ENCODE data around the gene DOCK3.
"Not testable (repeated sequence)": the region's sequence is repeated elsewhere in the genome, so short reads cannot be mapped to it uniquely, and the experiment has no call there.

DOCK3 gene

DNA sequence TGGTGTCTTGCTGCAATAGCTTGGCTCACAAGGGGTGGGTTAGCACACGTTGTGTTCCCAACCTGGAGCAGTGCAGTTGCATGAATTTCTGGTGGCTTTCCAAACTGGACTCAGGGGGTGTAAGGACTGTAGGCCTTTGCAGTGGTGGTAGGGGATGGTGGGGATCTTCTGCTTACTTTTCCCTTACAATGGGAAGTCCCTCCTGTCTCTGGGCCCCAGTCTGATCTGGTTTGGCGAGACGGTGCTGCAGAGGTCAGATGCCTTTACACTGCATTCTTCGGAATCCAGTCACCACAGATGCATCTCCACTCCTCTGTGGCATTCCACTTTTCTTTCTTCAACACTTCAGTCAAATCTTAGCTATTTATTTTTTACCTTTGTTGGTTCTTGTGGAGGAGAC is 132.1 kb downstream of the DOCK3 start:
- no peak for DNase-seq

- no peak for DNase-seq
These were observed 132.5 kb downstream of the DOCK3 start for GRCh38 chr3:50807266-50807665.

GRCh38 chr3:50811893-50812292 is 137.2 kb downstream of the DOCK3 start:
- no peak for DNase-seq

- DNase-seq = no peak
These were observed 141.1 kb downstream of the DOCK3 start for GRCh38 chr3:50815844-50816243.

GRCh38 chr3:50816894-50817293 is 142.2 kb downstream of the DOCK3 start:
- no peak for DNase-seq

GRCh38 chr3:50817756-50818529 is 143.2 kb downstream of the DOCK3 start:
- DNase-seq = no peak

- no peak for DNase-seq
These were observed 145.2 kb downstream of the DOCK3 start for GRCh38 chr3:50819882-50820281.

DNA sequence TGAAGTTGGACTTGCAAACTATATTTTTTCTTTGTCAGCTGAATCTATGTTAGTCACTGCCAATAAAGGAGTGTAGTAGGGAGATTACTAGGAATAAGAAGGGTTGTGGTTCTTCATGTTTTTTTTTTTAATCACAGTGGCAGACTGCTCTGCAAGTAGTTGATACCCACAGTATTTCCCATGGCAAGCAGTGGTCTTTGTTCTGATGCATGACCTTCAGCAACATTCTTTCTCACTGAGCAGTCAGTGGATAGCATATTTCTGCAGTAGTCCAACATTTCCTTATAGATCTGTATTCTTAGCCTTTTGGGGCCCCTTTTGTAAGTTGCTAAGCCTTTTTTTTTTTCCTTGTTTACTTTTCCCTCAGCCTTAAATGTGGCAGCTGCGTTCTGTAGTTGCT is 151.1 kb downstream of the DOCK3 start:
- no peak for DNase-seq

DNA sequence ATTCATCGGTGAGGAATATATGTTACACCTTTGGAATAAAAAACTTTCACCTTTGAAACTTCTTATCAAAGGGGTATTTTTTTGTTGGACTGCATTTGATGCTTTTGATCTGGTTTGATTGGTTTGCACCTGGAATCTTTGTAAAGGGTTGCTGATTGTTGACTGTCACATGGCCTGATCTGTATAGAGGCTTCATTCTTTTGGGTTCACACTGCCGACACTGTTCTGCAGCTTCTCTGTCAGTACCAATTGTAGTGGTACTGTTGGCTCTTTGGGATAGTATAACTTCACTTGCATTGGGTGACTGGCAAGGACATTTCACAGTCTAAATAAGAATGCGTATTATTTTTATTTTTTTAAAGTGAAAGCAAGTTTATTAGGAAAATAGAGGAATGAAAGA is 155.7 kb downstream of the DOCK3 start:
- no peak for DNase-seq

DNA sequence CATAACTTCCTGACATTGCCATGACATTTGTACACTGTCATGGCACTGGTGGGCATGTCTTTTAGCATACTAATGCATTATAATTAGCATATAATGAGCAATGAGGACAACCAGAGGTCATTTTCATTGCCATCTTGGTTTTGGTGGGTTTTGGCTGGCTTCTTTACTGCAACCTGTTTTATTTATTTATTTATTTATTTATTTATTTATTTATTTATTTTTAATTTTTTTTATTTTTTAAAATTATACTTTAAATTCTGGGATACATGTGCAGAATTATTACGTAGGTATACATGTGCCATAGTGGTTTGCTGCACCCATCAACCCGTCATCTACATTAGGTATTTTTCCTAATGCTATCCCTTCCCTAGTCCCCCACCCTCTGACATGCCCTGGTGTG is 156.3 kb downstream of the DOCK3 start:
- DNase-seq = not testable (repeated sequence)

DNA sequence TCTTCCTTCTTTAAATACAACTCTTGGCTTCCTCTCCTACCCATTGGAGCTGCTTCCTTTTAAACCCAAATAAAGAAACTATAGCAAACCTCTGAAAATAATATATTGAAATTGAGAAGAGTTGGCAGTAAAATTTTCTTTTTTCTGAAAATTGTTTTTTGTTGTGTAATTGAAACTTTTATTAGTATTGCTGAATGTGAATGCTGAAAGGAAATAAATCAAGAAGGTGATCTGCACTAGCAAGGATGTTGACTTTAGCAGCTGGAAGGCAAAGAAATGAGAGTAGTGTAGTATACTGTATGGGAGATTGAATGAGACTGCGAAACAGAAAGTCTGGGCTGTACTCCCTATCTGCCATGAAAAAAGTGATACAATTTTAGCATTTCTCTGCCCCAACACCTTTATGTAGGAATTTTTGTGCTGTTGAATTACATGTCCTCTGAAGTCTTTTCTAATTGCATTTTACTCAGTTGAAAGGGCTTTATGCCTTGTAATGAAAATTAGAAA is 166.3 kb downstream of the DOCK3 start:
- DNase-seq = no peak

DNA sequence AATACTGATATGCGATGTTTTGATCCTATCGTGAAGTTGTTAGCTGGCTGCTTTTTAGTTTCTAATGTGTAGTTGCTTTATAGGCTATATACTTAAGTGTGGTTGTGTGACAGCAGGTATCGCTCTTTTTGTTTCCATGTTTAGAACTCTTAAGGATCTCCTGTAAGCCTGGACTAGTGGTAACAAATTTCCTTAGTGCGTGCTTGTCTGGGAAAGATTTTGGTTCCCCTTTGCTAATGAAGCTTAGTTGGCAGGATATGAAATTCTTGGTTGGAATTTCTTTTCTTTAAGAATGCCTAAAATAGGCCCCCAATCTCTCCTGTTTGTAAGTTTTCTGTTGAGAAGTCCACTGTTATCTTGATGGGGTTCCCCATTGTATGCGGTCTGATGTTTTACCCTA is 173.6 kb downstream of the DOCK3 start:
- DNase-seq = no peak

GRCh38 chr3:50850639-50851511 is 176.1 kb downstream of the DOCK3 start:
- DNase-seq = no peak

DNA sequence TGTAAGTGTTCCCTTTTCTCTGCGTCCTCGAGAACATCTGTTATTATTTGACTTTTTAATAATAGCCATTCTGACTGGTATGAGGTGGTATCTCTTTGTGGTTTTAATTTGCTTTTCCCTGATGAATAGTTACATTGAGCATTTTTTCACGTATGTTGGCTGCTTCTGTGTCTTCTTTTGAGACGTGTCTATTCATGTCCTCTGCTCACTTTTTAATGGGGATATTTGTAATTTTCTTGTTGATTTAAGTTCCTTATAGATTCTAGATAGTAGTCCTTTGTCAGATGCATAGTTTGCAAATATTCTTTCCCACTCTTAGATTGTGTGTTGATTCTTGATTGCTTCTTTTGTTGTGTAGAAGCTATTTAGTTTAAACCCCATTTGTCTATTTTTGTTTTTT is 179.2 kb downstream of the DOCK3 start:
- DNase-seq = no peak

DNA sequence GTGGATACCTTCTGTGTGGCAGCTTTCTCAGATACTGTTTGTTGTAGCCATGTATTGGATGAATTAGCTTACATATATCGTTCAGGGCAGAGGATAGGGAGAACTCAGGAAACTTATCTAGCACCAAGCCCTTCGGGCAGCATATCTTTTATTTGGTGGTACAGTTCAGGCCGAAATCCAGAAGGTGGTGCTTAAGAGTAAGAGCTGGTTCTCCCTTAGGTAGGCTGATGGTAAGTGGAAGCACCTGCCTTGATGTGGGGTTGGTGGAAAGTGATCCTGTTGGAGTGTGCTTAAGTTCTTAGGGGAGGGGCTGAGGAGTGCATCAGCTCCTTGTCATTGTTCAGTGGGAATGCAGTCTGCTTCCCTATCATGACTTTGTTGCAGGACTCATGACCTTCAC is 187.5 kb downstream of the DOCK3 start:
- DNase-seq = no peak

DNA sequence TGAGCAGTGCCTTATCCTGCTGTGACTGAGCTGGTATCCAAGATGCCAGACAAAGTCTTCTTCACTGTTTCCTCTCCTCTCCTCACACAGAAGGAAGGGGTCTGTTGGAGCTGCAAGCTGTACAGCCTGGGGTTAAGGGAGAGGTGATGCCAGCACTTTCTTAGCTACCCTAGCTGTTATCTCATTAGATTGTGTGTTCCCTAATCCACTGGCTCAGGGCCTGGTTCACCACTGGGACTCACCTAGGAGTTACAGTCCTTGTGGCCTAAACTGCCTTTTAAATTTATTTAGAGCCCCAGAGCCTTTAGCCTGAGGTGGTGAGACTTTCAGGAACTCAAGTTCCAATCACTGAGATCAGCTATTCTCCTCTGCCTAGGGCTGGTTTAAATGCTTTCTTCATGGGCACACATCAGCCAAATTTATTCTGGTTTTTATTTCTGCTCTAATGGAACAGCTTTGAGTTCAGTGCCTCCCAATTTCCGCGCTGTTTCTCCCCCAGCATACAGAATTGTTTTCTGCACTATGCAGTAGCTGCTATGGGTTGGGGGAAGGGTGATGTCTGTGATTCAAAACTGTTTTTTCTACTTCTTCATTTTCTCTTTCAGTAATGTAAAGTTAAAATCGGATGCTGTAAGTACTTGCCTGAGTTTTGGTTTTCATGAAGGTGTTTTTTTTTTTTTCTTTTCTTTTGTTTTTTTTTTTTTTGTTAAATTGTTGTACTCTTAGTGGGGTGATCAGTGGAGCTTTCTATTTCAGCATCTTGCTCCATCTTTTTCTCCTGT is 198.8 kb downstream of the DOCK3 start:
- DNase-seq = no peak

- DNase-seq = not testable (repeated sequence)
These were observed 200.1 kb downstream of the DOCK3 start for GRCh38 chr3:50874876-50875275.

DNA sequence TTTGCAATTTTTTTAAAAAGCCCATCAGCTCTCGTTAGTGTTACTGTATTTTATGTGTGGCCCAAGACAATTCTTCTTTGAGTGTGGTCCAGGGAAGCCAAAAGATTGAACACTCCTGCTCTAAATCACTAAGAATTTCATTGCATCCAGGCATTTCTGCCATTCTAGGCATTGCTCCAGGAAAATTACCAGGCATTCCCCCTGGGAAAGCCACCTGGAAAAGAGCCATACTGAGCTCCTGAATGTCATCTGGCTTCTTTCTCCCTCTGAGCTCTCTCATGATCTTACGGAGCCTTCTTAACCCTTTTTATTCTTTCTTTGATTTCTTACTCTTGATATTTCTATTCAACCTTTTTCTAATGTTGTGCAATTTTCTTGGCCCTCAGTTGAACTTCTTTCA is 202.2 kb downstream of the DOCK3 start:
- no peak for DNase-seq

- not testable (repeated sequence) for DNase-seq
These were observed 208.0 kb downstream of the DOCK3 start for GRCh38 chr3:50882733-50883132.

DNA sequence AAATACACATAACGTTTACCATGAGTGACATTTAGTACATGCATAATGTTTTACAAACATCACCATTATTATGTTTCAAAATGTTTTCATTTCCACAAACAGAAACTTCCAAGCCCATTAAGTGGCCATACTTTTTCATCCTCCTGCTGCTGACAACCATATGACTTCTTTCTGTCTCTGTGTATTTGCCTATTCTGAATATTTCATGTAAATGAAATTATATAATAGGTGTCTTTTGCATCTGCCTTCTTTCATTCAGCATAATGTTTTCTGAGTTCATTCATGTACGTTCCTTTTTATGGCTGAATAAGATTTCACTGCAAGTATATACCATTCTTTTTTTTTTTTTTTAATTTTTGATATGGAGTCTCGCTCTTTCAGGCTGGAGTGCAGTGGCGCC is 209.0 kb downstream of the DOCK3 start:
- DNase-seq = no peak

DNA sequence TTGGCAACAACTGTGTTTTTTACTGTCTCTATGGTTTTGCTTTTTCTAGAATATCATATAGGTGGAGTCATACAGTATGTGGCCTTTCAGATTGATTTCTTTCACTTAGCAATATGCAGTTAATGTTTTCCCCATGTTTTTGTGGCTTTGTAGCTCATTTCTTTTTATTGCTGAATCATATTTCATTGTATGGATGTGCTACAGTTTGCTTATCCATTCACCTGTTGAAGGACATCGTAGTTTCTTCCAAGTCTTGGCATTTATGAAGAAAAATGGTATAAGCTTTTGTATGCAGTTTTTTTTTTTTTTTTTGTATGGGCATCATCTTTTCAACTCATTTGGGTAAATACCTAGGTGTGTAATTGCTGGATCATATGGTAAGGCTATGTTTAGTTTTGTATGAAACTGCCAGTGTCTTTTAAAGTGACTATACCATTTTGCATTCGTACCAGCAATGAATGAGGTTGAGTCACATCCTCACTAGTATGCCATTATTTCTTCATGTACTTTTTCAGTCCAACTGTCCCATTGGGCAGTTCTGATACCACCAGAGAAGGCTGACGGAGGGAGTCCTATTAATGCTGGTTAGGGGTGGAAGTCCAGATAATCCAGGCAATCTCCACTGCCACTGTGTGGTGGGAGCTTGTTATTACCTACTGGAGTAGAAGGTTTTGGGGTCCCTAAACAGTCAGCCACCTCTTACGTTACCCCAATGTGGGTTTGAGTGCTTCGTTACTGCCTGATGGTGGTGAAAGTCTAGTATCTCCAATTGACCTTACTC is 210.5 kb downstream of the DOCK3 start:
- no peak for DNase-seq

DNA sequence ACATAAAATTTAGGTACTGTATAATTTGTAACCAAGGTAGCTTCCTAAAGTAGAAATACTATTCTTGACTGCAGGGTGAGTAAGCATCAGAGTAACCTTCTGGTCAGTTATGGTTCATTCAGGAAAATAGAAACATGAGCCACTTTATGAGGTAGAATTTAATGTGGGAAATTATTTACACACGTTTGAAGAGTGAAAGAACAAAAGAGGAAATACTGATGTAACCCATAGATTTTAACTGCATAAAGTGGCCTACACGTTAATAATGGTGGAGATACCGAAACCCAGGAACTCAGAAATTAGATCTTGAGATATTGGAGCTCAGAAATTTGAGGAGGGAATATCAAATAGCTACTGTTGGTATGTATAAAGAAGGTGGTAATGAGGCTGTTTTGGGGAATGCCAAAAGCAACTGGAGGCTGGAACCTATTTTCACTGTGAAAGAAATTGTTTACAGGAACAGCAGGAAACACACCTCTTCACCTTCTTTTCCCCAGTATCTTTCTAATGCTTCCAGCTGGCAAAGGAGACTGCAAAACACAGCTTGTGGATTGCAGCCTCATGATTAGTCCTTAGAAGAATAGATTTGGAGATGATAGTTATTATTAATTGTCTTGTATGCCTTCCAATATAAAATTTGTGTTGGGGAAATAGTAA is 216.1 kb downstream of the DOCK3 start:
- no peak for DNase-seq
